Astrocyte (in vitro differentiated cells and primary cell): Measurements from ENCODE around the gene CDH5. TPM values are rescaled to one million over a fixed set of nuclear protein-coding genes. Genes with fewer than 3 reads are reported as not detected.

Experiments
- DNase-seq: peaks from one replicate; pipeline ENCODE4 v3.0.0-alpha.2; 2010; ENCODE audit warnings: low read depth
- FAIRE-seq: peaks from 2 replicates; lab custom pipeline; 2011; peaks lifted over from hg19 to GRCh38; lab: Jason Lieb, UNC
- H2AFZ ChIP-seq: 2 replicates; pipeline ENCODE4 v1.6.0; 2012; ENCODE audit warnings: low read depth, low read length, inconsistent platforms
- H3K27ac ChIP-seq: 2 replicates; pipeline ENCODE4 v1.5.1; 2011; ENCODE audit warnings: low read depth, low read length, inconsistent platforms
- H3K27me3 ChIP-seq: 2 replicates; pipeline ENCODE4 v1.6.0; 2011; ENCODE audit warnings: low read length, inconsistent platforms; ENCODE audit not compliant: insufficient read depth
- H3K36me3 ChIP-seq: 2 replicates; pipeline ENCODE4 v1.5.1; 2011; ENCODE audit warnings: low read length, inconsistent platforms; ENCODE audit not compliant: insufficient read depth
- H3K4me1 ChIP-seq: 2 replicates; pipeline ENCODE4 v1.5.1; 2011; ENCODE audit warnings: low read length, inconsistent platforms; ENCODE audit not compliant: insufficient read depth
- H3K4me2 ChIP-seq: 2 replicates; pipeline ENCODE4 v1.6.0; 2012; ENCODE audit warnings: low read length, inconsistent platforms
- H3K4me3 ChIP-seq: 2 replicates; pipeline ENCODE4 v1.5.1; 2011; ENCODE audit warnings: low read depth, mild to moderate bottlenecking, low read length, inconsistent platforms; ENCODE audit not compliant: insufficient read depth
- H3K79me2 ChIP-seq: 2 replicates; pipeline ENCODE4 v1.6.0; 2012; ENCODE audit warnings: mild to moderate bottlenecking, low read length, inconsistent platforms; ENCODE audit not compliant: insufficient read depth
- H3K9ac ChIP-seq: 2 replicates; pipeline ENCODE4 v1.6.0; 2012; ENCODE audit warnings: mild to moderate bottlenecking, low read length, inconsistent platforms
- H3K9me3 ChIP-seq: 2 replicates; pipeline ENCODE4 v1.5.1; 2012; ENCODE audit warnings: low read depth, mild to moderate bottlenecking, low read length, inconsistent platforms; ENCODE audit not compliant: insufficient read depth
- H4K20me1 ChIP-seq: 2 replicates; pipeline ENCODE4 v1.6.0; 2012; ENCODE audit warnings: low read length, inconsistent platforms; ENCODE audit not compliant: insufficient read depth
- H3K27ac Mint-ChIP-seq: one replicate; pipeline ENCODE4 v1.8.0; 2021; ENCODE audit warnings: mild to moderate bottlenecking, mixed read lengths; ENCODE audit not compliant: unreplicated experiment
- H3K27me3 Mint-ChIP-seq: one replicate; pipeline ENCODE4 v1.8.0; 2021; ENCODE audit warnings: low read depth, mixed read lengths; ENCODE audit not compliant: unreplicated experiment
- H3K36me3 Mint-ChIP-seq: one replicate; pipeline ENCODE4 v1.8.0; 2021; ENCODE audit warnings: low read depth, mixed read lengths; ENCODE audit not compliant: unreplicated experiment
- H3K4me1 Mint-ChIP-seq: one replicate; pipeline ENCODE4 v1.8.0; 2021; ENCODE audit warnings: low read depth, mixed read lengths; ENCODE audit not compliant: unreplicated experiment
- H3K4me3 Mint-ChIP-seq: one replicate; pipeline ENCODE4 v1.8.0; 2021; ENCODE audit warnings: mild to moderate bottlenecking, moderate library complexity, mixed read lengths; ENCODE audit not compliant: unreplicated experiment
- H3K9me3 Mint-ChIP-seq: one replicate; pipeline ENCODE4 v1.8.0; 2021; ENCODE audit warnings: mild to moderate bottlenecking, mixed read lengths; ENCODE audit not compliant: unreplicated experiment
- CTCF ChIP-seq: IDR thresholded peaks from 2 replicates; pipeline ENCODE4 v1.5.1; 2011; ENCODE audit warnings: low read depth, mild to moderate bottlenecking, inconsistent platforms, low read length, moderate library complexity; ENCODE audit not compliant: insufficient read depth
- EZH2 ChIP-seq: IDR thresholded peaks from 2 replicates; pipeline ENCODE4 v1.6.1; 2012; ENCODE audit warnings: mild to moderate bottlenecking, low read length, inconsistent platforms; ENCODE audit not compliant: insufficient read depth
- total RNA-seq: library from RNA; stranded (reverse); gene quantifications from 2 replicates; pipeline ENCODE4 v1.2.1, GENCODE V29; 2021

The CDH5 gene
- total RNA-seq, 1 donor from 2014 or later = 0.30 TPM

DNA sequence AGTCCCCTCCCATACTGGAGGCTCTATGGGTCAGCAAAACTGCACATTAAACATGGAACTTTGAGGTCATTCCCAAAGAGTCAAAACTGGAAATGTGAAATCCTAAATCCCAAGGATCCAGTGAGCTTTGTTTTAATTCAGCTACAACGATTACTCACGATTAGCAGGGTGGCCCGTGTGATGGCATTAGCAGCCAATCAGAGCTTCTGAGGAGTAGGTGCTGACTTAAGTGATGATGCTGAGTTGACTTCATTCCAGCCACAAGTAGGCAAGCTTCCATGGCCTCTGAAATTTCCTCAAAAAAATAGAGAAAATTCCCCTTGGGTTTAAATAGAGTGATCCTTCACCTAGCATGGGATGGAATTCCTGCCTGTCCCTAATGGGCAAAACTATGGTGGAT is 32.5 kb downstream of the CDH5 start:
- DNase-seq = no peak
- Histone ChIP-seq H2AFZ (no peak overlapping the region), H3K27ac (no peak overlapping the region), H3K4me3 (no peak overlapping the region), H3K27me3 (no peaks in the 10 kb centered on the region), H3K4me2 (no peak overlapping the region), H3K9ac (no peak overlapping the region), H4K20me1 (no peaks in the 10 kb centered on the region), H3K9me3 (no peaks in the 10 kb centered on the region), H3K36me3 (no peaks in the 10 kb centered on the region), H3K79me2 (no peaks in the 10 kb centered on the region), H3K4me1 (no peaks in the 10 kb centered on the region)
- H3K36me3 Mint-ChIP-seq = peaks cover 4% of the 10 kb centered on the region
- H3K9me3 Mint-ChIP-seq = peaks cover 1% of the 10 kb centered on the region
- H3K27me3 Mint-ChIP-seq = peaks cover 7% of the 10 kb centered on the region
- no peaks in the 10 kb centered on the region for H3K4me1 Mint-ChIP-seq
- TF ChIP-seq EZH2 (no peak), CTCF (no peak)
- FAIRE-seq = no peak
- H3K4me3 Mint-ChIP-seq = no peak overlapping the region
- H3K27ac Mint-ChIP-seq = no peak overlapping the region

DNA sequence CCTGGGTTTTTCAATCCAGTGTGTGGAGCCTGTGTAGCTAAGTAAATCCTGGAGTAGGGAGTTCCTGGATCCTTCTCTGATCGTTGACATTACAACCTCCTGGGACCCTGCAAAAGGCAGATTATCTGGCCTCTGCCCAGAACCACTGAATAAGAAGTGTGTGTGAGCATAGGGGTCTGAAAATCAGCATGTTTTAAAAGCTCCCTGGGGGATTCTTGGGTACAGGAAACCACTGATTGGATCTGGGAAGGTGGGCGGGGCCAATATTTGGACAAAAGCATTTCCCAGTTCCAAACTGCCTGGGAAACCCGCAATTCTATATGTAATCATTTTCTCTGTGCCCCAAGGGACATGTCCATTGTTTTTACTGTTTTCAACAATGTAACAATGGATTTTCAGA is 33.4 kb downstream of the CDH5 start:
- no peaks in the 10 kb centered on the region for H3K4me1 Mint-ChIP-seq
- Histone ChIP-seq H3K79me2 (no peaks in the 10 kb centered on the region), H4K20me1 (no peaks in the 10 kb centered on the region), H3K4me2 (no peak overlapping the region), H3K9ac (no peak overlapping the region), H3K36me3 (no peaks in the 10 kb centered on the region), H2AFZ (no peak overlapping the region), H3K27ac (no peak overlapping the region), H3K9me3 (peaks cover 2% of the 10 kb centered on the region), H3K27me3 (no peaks in the 10 kb centered on the region), H3K4me3 (no peak overlapping the region), H3K4me1 (no peaks in the 10 kb centered on the region)
- H3K27me3 Mint-ChIP-seq = peaks cover 10% of the 10 kb centered on the region
- no peak overlapping the region for H3K27ac Mint-ChIP-seq
- FAIRE-seq (no peak), DNase-seq (no peak)
- no peak for TF ChIP-seq CTCF
- TF ChIP-seq EZH2 = no peak
- H3K9me3 Mint-ChIP-seq = peaks cover 3% of the 10 kb centered on the region
- peaks cover 4% of the 10 kb centered on the region for H3K36me3 Mint-ChIP-seq
- no peak overlapping the region for H3K4me3 Mint-ChIP-seq

GRCh38 chr16:66400503-66401380 is 34.3 kb downstream of the CDH5 start:
- Histone ChIP-seq H3K27ac (no peak overlapping the region), H3K9ac (no peak overlapping the region), H3K4me2 (no peak overlapping the region), H3K4me1 (no peaks in the 10 kb centered on the region), H3K79me2 (no peaks in the 10 kb centered on the region), H3K36me3 (no peaks in the 10 kb centered on the region), H4K20me1 (no peaks in the 10 kb centered on the region), H2AFZ (no peak overlapping the region), H3K4me3 (no peak overlapping the region), H3K9me3 (peaks cover 7% of the 10 kb centered on the region), H3K27me3 (no peaks in the 10 kb centered on the region)
- TF ChIP-seq EZH2 = no peak
- no peak for TF ChIP-seq CTCF
- no peak for DNase-seq
- no peak for FAIRE-seq
- Mint-ChIP-seq H3K27ac (no peak overlapping the region), H3K4me1 (no peaks in the 10 kb centered on the region), H3K36me3 (peaks cover 4% of the 10 kb centered on the region), H3K9me3 (peaks cover 3% of the 10 kb centered on the region), H3K27me3 (peaks cover 12% of the 10 kb centered on the region), H3K4me3 (no peak overlapping the region)
